NCI-H524 treated with DMSO at 0.1 percent for 48 hours (cell line): ENCODE results near the gene UBIAD1.
"Not testable (repeated sequence)": the region's sequence is repeated elsewhere in the genome, so short reads cannot be mapped to it uniquely, and the experiment has no call there.

Experiments
- DNase-seq: peaks from one replicate; lab custom pipeline; 2025; lab: John Stamatoyannopoulos, UW

Gene UBIAD1

GRCh38 chr1:11272832-11273594 is at the start of gene UBIAD1:
Gene UBIAD1, plus strand, starts transcription at chr1:11273198. Its CDS starts 334 bp downstream, at chr1:11273532.
- no peak for DNase-seq

GRCh38 chr1:11227106-11228077 is 45.6 kb upstream of the UBIAD1 start:
- no peak for DNase-seq

GRCh38 chr1:11229203-11229602 is 43.8 kb upstream of the UBIAD1 start:
- peak; percentile 26 for DNase-seq

GRCh38 chr1:11233208-11233607 is 39.8 kb upstream of the UBIAD1 start:
- DNase-seq, result no peak

GRCh38 chr1:11237356-11237755 is 35.6 kb upstream of the UBIAD1 start:
- DNase-seq, result no peak

- DNase-seq, result peak; percentile 2
These were observed 34.7 kb upstream of the UBIAD1 start for GRCh38 chr1:11238311-11238710.

GRCh38 chr1:11245248-11245647 is 27.8 kb upstream of the UBIAD1 start:
- no peak for DNase-seq

GRCh38 chr1:11245904-11246719 is 26.9 kb upstream of the UBIAD1 start:
- no peak for DNase-seq

- DNase-seq, result no peak
These were observed 24.8 kb upstream of the UBIAD1 start for GRCh38 chr1:11248169-11248568.

- no peak for DNase-seq
These were observed 20.5 kb upstream of the UBIAD1 start for GRCh38 chr1:11252538-11252937.

GRCh38 chr1:11253226-11253625 is 19.8 kb upstream of the UBIAD1 start:
- no peak for DNase-seq

- DNase-seq, result no peak
These were observed 16.7 kb upstream of the UBIAD1 start for GRCh38 chr1:11256299-11256698.

GRCh38 chr1:11262171-11263049 is 10.6 kb upstream of the UBIAD1 start, which contains the start of gene MTOR:
Gene MTOR, minus strand, starts transcription at chr1:11262551. Its CDS starts 3,142 bp downstream, at chr1:11259409.
- peak; percentile 99 for DNase-seq

- DNase-seq, result no peak
These were observed 6.5 kb upstream of the UBIAD1 start for GRCh38 chr1:11266268-11267074.

- DNase-seq, result not testable (repeated sequence)
These were observed 5.4 kb upstream of the UBIAD1 start for GRCh38 chr1:11267350-11268337.

- DNase-seq, result no peak
These were observed 510 bp upstream of the UBIAD1 start for GRCh38 chr1:11272544-11272831.

GRCh38 chr1:11273595-11274234 is 717 bp downstream of the UBIAD1 start:
- DNase-seq, result no peak

- no peak for DNase-seq
These were observed 6.2 kb downstream of the UBIAD1 start for GRCh38 chr1:11279152-11279551.

- DNase-seq, result no peak
These were observed 6.6 kb downstream of the UBIAD1 start for GRCh38 chr1:11279630-11280029.
